HL-60/S4 (cell line): ENCODE measurements around the gene ADAM12.

Experiments
- in situ Hi-C: fragments of 300-500 bp; cut with MboI; formaldehyde crosslinking; loops from 2 replicates; pipeline ENCODE4 v1.14.3; 2022; ENCODE audit warnings: low sequenced_read_pairs

Gene ADAM12

DNA sequence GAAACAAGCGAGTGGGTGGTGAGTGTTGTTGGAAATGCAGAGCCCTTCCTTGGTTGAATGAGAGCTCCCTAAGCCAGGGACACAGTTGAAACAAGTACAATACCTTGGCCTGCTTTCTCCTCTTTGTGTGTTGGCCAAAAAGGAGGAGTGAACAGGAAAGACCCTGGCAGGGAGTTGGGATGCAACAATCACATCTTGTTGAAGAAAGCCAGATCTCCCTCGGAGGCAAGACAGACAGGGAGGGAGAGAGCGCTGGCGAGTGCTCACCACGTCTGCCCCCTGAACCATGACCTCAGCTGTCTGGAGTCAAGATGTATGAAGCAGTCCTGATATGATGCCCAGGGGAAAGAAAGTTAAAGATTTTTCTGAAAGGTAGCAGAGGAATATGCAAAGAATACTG is 66.8 kb downstream of the ADAM12 start:
- in situ Hi-C loops, result no loop called here

DNA sequence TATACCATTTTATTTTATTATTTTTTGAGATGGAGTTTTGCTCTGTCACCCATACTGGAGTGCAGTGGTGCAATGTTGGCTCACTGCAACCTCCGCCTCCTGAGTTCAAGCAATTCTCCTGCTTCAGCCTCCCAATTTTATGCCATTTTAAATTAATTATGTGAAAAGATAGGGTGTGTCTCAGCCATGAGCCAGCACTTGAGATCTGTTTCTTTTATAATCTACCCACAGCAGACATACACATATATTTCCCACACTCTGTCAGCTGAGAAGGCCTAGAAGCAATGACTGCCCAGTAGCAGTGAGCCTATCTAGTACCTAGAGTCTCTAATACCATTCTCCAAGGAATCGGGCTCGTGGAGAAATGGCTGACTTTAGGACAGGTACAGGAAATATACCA is 70.5 kb downstream of the ADAM12 start:
- in situ Hi-C loops, result no loop called here

DNA sequence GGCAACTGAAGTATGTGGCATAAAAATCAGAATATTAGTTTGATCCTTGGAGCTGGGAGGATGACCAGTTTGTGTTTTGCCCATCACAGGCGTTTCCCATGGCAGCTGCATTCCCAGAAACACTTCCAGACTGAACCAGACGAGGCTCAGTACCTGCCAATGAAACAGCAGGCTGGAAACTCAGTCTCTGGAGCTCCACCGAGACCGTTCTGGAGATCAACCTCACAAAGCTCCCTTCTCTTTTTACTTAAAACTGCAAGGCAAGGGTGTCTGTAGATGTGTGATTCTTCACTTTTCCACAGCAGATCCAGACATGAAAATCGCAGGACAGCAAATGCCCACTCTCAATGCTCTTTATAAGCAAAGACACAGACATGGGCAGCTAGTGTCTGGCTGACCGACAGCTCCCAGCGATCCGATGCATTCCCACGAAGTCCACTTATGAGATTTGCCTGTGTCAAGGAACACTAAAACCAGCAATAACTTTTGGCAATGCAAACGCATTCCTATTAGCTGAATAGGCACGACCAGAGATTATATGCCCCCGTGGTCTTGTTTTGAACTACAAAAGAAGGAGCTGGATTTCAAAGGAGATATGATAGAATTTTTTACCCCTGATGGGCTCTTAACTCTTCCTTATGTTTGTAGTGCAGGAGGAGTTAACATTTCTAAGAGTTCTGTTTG is 72.6 kb downstream of the ADAM12 start:
- in situ Hi-C loops, result no loop called here

DNA sequence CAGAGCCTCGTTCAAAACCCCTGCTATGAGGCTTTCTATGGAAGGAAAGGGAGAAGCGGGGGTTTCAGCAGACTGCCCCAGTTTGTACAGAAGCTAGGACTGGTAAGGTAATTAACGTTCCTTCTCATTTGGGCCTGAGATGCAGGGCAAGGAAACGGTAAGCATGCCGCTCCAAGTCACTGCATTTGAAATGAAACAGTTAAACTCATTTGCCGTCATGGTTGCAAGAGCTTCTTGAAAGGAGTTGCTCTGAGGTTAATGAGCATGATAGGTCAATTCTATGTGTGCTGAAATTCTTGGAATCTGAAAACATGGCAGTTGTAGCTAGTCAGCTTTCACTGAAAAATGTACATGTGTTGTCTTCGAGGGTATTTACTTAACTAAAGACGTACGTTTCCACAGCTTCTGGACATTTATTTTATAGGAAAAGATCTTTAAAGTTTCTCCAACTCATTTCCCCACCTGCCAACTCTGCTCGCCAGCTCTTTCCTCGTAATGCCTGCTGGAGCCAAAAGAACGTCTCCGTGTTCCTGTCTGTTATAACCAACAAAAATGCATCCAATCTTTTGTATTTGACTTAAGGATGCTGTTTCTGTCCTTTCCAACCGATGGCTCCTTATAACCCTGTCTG is 73.3 kb downstream of the ADAM12 start:
- in situ Hi-C loops, result no loop called here

DNA sequence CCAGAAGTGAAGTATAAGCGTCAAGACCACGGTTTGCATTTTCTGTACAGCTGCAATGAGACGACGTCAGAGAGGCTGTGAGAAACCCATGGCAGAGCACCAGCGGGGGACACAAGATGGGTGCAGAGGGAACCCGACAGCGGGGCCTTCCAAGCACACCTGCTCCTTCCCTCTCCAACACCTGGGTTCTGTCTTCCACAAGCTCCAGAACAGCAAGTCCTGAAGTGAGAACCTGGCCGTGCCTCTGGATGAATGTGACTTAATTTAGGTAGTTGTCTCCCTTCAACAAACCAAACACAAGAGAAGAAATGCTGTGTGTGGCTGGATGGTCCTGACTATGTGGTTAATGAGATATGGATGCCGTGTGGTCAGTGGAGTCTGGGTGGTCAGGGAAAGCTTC is 76.1 kb downstream of the ADAM12 start:
- in situ Hi-C loops, result no loop called here

DNA sequence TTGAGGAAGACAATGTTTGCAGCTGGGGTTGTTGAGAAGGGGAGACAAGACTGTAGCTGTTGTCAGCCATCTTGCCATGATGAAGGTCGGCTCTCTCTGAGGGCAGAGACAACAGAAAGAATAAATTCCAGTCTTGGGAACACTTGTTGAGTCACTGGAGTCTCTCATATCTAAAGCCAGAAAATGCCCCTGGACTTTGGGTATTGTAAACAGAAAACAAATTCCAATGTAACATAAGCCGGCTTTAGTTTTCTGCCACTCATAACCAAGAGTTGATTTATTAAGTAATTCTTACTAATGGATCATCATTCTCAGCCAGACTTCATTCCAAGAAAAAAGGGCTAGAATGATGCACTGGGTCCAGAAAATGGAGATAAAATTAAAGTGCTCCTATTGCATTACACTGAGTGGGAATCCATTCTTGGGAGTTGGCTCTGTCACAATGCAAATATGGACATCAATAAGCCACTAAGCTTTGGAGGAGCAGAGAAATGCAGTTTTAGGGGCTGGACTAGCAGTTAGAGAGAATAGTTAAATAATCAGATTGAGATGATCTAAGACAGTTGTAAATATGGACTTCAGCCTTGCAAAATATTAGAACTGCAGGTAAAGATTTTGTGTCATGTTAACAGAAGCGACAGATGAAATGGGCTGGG is 78.9 kb downstream of the ADAM12 start:
- in situ Hi-C loops, result no loop called here

DNA sequence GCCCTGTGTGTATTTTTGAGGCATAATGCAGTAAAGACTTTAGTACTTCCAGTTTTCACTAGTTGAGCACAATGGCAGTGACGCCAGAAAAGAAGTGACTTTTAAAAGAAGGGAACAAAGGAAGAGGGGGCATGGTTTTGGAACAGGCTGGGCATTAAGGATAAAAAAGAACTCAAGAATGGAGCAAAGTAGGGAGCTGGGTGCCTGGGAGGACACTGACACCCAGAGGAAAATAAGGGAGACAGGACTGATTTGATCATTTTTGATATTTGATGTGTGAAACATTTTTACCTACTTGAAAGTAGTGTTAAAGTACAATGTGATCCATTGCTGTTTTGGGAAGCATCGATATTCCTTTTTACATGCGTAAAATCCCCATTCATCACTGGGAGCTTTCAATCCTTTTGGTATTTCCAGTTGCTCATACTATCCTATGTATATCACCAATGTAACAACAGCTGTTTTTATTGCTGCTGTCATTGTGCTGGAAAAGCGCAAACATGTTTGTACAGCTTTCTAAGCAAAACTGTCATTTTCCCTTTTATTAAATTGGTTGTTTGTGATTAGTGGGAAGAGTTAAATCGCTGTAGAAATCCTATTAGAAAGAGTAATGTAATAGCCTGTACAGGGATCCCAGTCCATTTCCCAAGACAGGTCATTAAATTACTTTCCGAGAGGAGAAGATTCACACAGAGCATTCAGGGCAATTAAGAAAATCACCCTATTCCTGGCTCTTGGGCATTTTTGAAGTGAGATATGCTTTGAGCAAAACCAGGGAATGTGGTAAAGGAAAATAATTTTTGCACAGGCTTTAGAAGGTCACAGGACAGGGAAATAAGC is 85.2 kb downstream of the ADAM12 start:
- in situ Hi-C loops, result no loop called here

DNA sequence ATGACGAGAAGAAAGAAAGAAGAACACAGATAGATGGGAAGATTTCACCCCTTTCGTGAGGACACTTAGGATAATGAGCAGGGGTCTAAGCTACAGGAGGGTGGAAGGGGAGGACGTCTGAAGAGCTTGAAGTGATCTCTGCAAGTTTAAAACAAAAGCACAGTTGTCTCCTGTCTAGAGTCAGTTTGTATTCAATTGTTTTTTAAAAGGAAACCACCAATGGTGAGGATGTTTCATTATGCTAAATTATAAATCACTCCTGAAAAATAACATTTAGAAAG is 85.9 kb downstream of the ADAM12 start:
- in situ Hi-C loops, result no loop called here

DNA sequence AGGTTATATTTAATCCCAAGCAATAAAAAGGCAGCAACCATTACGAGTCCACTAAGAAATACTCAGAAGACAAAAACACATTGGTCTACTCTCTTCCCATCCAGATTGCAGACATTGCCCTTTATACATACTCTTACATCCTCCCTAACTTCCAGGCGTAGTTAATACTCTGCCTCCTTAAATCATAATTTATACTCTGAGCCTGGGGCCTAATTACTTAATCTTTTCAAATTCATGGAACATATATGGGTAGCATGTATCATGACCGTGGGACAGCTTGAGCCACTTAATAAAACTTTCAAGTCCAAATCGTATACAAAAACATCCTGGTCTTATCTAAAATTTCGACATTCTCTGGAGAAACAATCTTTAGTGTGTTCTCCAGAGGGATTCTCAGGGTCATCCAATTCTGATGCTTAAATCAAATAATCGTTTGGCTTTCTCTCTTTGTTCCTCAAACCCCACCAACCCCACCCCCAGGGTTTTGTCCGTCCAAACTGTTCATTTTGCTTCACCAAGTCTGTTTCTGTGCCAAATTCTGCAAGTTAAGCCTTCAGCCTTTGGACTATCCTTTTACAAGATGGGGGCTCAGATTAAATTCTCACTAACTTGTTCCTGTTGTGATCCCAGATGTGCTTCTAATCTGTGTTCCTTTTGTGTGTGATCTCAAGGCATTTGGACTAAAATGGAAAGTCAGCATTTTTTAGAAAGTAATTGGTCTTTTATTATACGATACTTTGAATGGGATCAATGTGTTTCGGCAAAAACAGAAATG is 86.4 kb downstream of the ADAM12 start:
- in situ Hi-C loops, result no loop called here

DNA sequence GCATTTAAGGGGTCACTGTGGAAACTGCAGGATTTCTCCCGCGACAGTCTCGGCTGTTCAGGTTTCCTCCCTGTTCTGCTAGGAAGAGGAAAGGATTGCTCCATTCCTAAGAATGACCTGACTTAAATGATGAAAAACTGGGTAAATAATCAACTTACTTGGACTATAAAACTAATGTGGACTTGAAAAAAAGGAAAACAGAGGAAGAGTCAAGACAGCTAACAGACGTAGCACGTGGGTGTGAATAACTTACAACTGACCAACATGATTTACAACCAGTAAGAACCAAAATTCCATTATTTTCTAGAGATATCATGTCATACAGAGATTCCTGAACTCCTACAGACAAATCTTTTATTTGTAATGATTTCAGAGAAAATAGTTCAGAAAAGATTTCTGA is 93.8 kb downstream of the ADAM12 start:
- in situ Hi-C loops, result no loop called here

DNA sequence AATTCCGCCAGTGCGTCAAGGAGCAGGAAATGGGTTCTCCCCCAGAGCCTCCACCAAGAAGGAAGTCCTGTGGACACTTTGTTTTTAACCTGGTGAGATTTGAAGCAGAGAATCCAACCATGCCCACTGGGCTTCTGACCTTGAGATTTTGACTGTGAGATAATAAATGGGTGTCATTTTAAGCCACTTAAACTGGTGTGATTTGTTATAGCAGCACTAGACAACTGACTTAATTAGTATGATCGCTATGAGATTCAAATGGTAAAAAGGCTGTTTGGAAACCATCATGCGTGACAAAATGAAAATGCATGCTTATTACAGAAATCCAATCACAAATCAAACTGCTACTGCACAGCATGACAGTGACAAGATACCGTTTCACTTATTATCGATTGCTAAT is 98.0 kb downstream of the ADAM12 start:
- in situ Hi-C loops, result no loop called here

DNA sequence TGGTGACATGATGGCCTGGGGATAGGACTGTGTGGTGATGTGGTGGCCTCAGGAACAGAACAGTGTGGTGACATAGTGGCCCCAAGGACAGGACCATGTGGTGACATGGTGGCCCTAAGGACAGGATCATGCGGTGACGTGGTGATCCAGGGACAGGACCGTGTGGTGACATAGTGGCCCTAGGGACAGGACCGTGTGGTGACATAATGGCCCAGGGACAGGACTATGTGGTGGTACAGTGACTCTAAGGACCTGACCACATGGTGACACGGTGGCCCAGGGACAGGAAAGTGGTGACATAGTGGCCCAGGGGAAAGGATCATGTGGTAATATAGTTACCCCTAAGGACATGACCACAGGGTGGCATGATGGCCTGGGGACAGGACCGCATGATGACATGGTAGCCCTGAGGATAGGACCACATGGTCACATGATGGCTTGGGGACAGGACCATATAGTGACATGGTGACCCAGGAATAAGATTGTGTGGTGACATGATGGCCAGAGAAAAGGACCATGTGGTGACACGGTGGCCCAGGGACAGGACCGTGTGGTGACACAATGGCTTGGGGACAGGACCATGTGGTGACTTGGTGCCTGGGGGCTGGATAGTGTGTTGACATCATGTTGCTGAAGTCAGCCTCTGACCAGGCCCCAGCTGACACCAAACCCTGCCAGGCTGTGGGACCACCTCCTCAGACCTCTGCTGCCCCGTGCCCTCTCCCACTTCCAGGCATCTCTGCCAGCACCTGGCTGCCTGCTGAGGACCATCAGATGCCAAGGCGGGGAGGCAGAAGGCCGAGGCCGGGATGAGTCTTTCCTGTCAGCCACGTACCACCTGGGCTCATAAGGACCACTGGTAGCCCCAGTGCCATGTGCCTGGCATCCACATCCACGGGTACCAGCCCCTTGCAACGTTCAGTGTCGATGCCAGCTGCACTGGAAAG is 99.5 kb downstream of the ADAM12 start:
- in situ Hi-C loops, result no loop called here

DNA sequence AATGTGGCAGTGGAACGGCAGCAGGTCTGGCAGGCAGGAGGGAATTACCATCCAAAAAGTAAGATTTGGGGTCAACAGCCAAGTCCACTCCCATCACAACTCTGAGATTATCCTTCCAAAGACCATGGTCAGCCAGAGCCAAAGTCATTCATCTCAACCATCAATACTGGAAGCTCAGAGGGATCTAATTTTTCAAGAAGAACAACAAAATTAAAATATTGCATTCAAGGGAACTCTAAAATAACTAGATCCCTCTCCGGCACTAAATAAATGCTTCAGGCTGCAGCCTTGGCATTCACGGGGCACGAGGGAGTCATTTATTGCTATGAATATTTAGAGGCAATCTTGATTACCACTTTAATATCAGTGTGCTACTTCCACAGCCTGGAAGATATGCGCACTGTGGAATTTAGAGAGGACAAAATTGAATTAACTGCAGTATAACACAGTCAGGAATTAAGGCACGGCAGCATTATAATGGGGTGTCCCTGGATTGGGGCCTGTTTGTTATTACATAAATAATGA is 102.0 kb downstream of the ADAM12 start:
- in situ Hi-C loops, result no loop called here

DNA sequence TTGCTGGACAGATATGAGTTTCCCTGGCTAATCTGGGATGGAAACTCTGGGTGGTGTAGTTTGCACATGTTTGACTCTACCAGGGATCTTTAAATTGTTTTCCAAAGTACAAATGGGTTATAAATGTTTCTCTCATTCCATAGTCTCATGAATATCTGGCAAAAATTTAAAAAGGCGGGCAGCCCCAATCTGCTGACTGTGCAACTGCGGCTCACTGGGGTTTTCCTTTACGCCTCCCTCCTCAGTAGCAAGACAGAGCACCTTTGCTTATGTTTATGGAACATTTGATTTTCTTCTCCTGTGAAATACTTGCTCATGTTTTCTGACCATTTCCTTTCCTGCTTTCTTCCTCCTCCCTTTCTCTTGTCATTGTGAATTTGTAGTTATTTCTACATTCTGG is 105.0 kb downstream of the ADAM12 start:
- in situ Hi-C loops, result no loop called here

DNA sequence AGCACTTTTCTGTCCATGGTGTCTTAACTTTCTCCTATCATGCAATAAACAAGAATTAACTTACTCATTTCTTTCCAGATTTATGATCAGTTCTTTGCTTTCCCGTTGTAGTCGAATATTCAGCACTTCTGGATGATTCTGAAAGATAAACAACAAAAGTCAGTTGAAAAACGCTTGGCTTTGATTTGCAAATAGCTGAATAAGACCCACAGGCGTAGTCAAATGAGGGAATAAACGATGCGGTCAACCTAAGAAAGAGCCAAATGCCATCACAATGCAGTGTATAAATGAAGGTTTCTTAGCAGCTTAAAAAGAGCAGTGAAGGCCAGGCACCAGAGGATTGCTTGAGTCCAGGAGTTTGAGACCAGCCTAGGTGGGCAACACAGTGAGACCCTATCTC is 109.4 kb downstream of the ADAM12 start:
- in situ Hi-C loops, result no loop called here

DNA sequence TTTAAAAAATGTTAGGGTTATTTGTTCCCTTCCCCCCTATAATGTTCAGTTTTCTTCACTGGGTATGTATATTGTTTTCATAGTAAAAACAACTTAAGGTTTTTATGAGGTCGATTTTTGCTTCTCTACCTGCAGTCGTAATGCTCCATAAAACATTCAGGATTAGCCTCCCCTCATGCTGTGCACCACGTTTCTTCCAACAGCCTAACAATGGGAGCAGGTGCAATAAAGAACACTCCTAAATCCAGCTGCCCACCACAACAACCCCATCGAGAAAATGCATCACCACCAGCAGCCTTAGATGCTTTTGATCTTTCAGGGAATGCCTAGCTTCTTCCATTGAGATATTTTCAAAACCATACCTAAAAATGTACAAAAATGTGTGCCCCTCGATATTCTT is 111.1 kb downstream of the ADAM12 start:
- in situ Hi-C loops, result no loop called here

DNA sequence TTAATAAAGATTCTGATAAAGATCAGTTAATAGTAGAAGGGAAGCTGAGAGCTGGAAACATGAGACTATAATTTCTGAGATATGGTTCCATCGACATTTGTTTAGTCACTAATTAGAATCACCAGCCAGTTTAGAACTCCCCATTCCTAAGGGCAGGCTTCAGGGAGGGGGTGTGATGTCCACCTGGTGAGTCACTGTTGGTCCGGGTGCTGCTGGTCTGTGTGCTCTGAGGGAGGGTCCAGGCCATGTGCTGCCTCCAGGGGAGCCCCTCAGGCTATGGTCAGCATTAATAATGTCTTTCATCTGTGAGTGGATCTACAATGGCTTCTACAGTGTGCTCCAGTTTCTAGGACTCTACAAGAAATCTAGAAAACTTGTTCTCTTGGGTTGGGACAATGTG is 115.8 kb downstream of the ADAM12 start:
- in situ Hi-C loops, result no loop called here

DNA sequence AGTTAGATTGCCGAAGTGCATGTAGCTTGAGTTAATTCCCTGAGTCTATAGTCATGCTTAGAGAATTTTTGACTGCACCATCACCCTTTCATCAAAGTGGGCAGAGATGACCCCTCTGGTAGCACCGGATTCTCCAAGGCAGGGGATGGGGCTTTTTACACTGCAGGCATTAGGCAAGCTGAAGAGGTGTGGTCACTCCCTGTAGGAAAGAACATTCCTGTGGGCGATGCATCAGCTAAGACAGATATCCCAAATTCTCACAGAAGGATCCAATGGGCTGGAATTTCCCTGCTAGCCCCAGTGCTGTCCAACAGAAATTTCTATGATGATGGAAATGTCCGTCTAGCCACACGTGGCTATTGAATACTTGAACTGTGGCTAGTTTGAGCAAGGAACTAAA is 118.2 kb downstream of the ADAM12 start:
- in situ Hi-C loops, result no loop called here

DNA sequence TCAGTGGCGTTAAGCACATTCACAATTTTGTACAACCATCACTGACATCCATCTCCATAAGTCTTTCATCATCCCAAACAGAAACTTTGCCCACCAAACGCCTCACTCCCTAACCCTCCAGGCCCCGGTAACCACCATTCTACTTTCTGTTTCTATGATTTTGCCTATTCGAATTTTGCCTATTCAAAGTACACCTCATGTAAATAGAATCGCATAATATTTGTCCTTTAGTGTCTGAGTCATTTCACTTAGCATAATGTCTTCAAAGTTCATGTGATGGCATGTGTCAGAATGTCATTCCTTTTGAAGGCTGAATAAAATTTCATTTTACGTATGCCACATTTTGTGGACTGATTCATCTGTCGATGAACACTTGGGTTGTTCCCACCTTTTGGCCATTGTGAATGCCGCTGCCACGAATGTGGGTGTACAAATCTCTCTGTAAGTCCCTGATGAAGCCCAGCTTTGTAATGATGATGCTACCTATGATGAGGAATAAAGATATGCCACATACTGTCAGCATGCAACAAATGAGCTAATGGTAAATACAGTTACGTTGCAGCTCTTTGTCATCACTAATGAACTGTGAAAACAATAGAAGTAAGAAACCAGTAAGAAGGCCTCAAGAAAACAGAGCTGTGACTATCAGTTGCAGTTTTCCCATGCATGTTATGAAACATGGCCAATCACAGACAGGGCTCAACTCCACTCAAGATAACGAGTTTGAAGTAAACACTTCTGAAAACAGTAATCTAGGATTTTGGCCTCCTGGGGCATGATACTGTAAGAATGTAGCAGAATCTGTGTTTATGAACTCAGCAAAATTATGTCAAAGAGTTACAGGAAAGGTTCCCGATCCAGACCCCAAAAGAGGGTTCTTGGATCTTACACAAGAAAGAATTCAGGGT is 120.0 kb downstream of the ADAM12 start:
- in situ Hi-C loops, result no loop called here
